Midbrain (tissue), 1 donor: Measurements from ENCODE around the gene ATG16L1.

ENCODE experiments used
- DNase-seq: peaks from one replicate; lab custom pipeline; 2025; lab: John Stamatoyannopoulos, UW

ATG16L1 gene

DNA sequence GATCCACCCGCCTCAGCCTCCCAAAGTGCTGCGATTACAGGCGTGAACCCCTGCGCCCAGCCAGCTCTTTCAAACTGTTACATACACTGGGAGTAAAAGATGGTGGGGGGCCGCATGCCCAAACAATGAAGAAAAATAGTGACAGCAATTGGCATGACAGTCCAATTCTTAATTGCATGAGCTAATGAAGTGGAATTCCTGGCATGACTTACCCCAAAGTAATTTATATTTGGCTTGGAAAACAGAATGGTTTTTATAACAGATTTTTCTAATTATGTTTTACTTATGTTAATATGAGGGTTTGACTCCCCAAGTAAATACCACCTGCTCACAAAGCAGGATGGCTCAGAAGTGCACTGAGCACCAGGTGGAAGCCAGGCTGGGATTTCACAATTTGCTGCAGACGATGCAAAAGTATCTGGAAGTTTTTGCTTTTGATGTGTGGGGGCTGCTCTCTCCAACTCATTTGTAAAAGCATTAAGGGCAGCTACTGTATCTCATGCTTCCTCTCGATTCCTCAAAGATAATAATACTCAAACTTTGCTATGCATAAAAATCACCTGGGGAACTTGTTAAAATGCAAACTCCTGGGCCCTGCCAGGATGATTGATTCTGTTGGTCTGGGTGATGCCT lies 24.0 kb upstream of the ATG16L1 start:
- DNase-seq: no peak

DNA sequence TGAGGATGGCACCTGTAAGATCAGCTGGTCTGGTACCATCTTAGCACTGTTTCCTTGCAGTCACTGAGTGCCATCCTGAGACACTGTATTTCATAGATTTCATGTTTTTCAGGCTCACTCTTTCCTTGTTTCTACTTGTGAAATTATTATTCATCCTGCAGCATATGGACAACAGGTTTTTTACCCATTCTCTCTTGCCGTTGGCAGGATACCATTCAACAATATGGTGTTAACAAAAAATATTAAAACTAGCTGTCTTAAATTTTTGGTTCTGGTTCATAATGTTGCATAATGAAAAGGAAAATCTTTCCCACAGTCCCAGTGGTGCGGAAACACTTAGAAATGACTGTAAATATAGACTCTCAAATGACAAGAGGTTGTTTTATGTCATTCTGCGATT lies 23.1 kb upstream of the ATG16L1 start:
- DNase-seq: no peak

DNA sequence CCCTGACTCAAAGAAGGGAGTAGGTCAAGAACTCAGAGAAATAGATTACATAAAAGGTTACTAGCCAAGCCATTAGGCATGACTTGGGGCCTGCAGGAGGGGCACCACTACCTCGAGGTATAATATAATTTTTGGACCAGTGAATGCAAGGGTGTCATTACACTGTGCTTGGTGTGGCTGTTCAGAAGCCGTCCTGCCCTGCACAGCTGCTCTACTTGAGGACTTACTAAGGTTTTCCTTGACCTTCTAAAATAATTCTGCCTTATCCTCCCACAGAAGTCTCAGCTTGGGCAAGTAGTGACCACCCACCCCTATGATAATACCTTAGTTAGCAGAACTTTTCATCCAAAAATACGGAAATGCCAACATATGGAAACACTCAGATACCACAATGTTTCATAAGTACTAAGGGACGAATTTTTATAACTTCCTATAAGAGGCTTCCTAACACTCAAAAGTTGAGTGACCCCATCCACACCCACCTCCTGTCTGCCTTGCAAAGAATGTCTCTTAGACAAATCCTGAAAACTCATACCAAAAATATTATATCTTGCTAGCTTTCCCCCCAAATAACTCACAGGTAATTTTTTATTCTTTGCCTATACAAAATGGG lies 17.7 kb upstream of the ATG16L1 start:
- DNase-seq: no peak

DNA sequence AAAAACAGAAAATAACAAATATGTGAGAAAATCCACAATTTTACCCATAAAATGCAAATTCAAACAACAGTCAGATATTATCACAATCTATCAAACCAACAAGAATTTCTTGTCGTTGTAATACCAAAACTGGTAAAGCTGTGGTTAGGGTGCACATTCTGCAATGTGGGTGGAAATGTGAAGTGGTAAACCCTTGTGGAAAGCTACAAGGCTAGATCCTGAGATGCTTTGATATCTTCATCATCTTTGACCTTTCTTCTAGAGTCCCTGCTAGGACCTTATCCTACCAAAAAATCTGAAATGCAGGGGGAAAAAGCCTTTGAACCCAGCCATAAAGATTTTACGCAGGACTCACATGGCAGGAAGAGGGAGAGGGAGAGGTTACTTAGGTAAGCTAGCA lies 17.2 kb upstream of the ATG16L1 start:
- DNase-seq: no peak

DNA sequence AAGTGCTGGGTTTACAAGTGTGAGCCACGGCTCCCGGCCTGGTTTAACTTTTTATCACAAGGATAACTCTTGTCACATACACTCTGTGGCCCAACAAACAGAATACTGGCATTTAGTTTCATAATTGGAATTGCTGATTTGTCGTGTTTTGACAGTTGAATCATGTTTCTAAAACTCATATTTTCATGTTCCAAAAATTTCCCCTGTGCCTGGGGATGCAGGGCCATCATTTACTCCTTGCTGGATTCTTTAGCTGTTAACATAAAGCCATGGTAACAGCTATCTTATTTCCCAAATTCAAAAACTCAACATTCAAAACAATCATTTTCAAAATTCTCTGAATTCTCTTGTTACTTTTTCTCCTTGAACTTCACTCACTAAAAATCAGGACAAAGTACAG lies 16.5 kb upstream of the ATG16L1 start:
- DNase-seq: no peak

DNA sequence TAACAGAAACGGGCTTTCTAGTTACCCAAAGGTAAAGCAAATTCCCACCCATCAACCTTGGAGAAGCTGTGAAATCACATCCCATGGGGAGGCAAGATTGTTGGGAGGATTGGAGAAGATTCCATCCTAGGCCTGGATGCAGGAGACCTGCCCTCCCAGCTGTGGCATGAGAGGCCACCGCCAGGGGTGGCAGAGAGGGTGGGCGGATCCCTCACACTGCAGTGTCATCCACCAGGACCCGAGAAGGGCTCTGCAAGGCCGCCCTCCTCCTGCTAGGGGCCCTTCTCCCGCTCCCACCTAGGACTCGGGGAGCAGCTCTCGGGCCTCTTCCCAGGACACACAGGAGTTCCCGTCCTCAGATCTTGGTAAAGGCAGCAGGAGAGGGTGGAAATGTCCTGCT lies 15.5 kb upstream of the ATG16L1 start:
- DNase-seq: no peak

DNA sequence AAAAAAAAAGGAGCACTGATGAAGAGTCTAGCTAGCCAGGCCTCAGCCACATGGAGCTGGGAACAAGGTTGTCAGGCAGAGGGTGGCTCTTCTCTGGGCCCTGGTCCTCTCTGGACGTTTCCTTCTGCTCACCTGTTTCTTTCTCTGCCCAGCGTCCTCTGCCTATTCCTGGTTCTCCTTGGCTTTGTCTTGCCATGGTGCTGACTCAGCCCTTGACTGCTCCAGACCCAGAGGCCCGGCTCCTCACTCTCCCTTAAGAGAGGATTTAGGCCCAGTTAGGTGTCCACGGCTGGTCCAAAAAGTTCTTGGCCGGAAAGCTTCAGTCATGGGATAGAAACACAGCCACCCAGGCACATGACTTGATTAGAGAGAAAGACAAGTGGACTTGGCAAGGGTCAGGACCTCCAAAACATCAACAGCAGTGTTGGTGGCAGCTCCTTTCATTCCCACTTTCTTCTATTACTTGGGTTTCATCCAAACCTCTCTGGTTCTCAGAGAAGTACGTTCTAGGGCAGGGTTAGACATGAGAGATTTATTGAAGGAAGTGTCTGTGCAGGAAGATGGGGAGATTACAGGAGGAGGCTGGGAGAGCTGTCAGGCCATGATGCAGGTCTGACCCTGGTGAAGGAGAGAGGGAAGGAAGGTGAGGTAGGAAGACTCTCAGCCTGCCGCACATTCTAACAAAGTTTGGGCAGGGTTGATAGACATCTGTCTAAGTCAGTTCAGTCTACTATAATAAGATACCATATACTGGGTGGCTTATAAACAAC lies 14.5 kb upstream of the ATG16L1 start:
- DNase-seq: no peak

DNA sequence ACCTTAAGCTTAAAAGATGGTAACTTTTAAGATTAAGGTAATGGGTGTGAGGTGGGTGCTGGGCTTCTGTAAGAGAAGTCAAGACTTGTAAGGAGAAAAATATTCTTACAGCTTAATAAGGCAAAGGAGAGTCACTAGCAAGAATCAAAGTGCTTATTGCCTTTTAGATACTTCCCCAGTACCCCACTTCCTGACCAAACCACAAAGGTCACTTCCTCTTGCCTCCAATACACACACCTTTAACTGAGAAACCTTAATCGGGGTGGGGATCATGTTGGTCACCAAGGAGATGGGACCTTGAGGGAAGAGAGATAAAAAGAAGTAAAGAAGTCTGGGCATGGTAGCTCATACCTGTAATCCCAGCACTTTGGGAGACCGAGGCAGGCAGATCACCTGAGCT lies 10.6 kb upstream of the ATG16L1 start:
- DNase-seq: no peak

DNA sequence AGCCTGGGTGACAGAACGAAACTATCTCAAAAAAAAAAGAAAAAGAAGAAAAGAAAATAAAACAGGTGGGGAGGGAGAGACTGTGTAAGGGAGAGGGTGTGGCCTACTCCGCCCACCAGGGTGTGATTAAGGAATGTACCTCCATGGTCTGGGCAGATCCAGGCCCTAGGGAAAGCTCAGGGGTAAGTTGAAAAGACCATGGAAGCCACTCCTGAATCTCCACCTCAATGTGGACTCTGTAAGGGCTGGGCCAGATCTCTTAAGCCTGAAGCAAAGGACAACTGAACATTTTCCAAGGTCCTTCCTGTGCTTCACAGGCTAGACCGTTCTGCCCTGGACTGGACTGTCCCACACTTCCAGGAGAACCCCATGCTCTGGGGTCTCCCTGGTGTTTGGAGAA lies 9.7 kb upstream of the ATG16L1 start:
- DNase-seq: no peak

DNA sequence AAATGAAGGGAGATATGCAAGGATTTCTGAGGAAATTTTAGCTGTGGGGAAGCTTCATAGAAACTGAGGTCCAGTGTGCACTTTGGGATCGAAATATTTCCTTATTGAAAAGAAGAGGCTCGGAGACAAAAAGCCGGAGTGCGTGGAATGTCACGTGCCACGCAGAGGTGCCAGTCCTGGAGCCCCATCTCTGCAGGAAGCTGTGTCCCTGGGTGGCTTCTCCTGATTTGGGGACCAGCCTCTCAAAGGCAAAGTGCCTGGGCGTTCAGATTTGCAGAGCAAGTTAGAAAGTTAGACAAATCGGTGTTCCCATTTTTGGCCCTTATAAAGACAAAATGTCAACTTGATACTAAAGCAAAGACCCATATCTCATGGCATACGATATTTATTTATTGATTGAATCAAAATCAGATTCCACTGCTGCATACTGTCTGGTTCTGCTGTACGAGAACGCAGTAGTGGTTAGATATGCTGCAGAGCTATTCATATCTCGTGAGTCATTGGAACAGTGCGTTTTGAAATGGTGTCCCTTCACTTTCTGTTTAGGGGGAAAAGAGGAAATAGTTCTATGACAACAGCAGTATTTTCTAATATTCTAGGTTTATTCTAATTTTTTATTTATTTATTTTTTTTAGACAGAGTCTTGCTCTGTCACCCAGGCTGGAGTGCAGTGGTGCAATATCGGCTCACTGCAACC lies 9.1 kb upstream of the ATG16L1 start:
- no peak for DNase-seq

DNA sequence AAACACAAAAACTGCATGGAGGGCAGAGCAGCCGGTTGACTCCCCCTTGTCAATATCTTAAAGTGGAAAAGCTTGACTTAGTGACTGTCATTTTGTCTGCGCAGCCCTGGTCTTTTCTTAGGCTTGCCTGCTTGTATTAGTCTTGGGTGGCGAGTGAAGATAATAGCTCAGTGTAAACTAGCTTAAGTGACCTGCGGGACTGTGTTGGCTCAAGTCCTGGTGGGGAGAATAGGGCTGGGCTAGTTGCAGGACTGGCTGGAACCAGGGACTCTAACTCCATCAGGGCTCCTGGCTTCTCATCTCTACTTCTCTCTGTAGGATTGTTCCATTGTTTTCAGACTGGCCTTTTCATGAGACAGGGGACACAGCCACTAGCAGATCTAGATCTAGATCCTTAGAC lies 8.1 kb upstream of the ATG16L1 start:
- DNase-seq: no peak

DNA sequence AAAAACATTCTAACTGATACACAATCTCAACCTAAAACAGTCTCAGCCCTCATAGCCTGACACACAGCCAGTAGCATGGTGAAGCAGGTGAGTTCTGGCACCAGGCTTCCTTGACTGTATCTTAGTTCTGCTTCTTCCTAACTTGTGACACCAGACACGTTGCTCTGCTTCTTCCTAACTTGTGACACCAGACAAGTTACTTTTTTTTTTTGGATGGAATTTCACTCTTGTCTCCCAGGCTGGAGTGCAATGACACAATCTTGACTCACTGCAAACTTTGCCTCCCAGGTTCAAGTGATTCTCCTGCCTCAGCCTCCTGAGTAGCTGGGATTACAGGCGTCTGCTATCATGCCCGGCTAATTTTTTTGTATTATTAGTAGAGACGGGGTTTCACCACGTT lies 6.7 kb upstream of the ATG16L1 start:
- no peak for DNase-seq

DNA sequence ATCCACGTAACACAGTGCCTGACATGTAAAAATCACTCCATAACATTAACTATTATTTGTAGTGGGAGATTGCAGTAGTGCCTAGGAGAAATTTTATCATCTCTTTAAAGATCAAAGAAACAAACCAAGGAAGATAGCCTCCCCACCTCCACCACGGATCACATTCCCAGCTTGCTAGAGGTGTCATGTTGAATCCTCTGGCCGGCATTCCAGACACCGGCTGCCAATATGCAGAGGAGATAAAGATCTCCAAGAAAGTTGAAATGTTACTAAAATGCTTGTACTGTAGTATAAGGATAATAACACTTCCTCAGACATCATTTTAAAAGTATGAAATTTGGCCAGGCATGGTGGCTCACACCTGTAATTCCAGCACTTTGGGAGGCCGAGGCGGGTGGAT lies 6.1 kb upstream of the ATG16L1 start:
- no peak for DNase-seq

DNA sequence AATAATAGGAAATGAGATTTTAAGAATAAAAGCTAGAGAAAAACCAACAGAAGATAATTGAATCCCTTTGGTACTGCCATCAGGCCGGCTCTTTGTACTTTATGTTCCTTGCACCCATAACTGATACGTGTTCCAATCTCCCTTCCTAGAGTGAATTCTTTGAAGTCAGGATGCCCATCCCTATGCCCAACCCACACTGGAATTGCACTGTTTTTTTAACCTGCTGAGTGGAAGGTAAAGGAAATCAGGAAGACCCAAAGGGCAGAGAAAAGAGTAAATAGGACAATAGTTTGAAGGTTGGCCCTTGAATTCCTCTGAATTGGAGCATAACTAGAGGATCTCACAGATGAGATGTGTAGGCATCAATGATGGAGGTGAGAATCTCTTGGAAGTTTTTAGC lies 4.4 kb upstream of the ATG16L1 start:
- DNase-seq: no peak

DNA sequence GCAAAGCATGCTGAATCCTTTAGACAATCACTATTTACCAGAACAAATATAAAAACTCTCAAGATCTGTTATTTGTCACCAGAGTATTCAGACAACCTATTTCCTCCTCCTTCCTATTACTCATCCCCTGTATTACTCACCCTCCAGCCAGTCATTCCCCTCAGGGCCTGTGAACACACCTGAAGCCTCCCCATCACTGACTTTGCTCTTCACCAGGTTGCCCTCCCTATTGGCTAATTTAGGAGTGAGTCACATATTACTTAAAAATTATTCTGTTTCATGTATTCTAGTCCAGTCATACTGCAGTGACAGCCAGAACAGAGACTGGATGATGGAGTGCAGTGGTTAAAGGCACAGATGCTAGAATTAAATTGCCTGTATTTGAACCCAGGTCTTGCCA lies 3.7 kb upstream of the ATG16L1 start:
- DNase-seq: no peak

DNA sequence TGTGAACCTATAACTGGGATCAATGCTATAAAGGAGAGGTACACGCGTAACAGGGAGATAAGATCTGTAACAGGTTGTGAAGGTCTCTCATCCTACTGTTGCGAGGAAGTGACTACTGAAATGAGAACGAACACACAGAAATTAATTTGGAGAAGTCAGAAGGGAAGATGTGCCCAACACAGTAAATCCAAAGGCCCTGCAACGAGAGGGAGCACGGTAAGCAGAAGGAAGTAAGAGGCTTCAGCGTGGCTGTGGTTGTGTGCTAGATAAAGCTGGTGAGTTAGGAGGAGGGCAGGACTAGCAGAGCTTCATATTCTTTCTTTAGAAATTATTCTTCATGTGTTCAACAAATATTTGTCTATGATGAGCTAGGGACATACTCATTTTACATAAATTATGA lies 2.5 kb upstream of the ATG16L1 start:
- DNase-seq: peak; percentile 3

DNA sequence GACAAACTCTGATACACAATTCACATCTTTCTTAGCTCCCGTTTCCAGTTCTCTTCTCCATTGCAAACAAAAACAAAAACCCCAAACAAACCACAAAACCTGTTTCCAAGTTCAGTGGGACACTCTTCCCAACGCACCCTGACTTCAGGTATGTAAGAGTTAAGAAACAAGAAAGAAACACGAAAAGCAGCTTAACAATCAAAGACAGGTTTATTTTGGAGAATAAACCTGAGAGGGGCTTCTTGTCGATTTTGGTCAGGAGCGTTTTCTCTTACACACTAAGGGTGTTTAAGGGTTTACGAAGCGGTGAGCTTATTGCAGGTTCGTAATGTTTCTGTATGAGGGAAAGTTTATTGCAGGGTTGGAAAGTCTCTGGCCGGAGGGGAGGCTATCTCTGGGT lies 905 bp upstream of the ATG16L1 start:
- no peak for DNase-seq

DNA sequence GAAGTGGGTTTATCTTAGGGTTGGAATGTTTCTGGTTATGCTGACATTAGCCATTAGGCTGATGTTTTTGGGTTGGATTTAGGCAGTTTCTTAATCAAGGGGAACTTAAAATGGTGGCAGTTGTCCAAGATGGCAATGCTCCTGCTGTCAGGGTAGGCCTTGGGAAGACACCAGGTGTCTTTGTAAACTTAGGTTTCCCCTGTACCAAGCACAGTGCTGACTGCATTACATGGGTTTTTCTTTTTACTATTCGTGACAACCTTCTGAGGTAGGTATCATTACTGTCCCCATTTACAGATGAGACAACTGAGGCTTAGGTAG lies 528 bp upstream of the ATG16L1 start:
- DNase-seq: no peak

DNA sequence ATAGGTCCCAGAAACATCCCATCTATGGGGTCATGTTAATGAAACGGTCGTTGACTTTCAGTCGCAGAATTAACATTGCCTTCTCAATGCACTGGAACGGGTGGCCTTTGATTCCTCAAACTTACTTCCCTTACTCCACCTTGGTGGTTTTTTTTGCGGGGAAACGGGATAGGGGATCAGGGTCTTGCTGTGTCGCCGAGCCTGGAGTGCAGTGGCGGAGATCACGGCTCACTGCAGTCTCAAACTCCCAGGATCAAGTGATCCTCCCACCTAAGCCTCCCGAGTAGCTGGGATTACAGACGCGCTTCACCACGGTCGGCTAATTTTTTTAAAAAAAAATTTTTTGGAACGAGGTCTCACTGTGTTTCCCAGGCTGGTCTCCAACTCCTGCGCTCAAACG lies 754 bp downstream of the ATG16L1 start:
- DNase-seq: no peak

DNA sequence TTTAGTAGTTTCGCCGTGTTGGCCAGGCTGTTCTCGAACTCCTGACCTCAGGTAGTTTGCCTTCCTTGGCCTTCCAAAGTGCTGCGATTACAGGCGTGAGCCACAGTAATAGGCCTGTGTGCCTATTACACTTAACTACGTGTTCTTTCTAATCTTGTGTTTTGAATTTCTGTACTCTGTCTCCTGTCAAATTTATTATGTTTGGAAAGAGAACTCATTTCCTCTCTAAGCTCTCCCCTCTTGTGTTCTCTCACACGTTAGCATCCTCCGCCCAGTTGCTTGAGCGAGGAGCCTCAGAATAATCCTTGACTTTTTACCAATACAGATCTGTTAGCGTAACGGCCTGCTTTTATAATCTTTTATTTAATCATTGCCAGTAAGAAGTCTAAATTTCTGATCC lies 3.7 kb downstream of the ATG16L1 start:
- DNase-seq: no peak

DNA sequence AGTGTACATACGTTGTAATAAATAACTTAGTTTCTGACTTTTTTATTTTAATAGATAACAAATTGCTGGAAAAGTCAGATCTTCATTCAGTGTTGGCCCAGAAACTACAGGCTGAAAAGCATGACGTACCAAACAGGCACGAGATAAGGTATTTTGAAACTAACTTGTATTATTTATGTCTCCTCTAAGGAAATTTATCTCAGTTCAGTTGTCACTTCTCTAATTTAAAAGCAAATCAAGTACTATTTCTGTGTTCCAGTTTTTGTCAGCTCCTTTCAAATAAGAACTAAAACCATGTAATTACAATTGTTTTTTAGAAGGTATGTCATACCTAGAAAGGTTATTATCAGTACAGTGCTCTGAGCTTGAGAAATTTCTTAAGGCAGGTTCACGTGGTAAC lies 4.6 kb downstream of the ATG16L1 start:
- no peak for DNase-seq

DNA sequence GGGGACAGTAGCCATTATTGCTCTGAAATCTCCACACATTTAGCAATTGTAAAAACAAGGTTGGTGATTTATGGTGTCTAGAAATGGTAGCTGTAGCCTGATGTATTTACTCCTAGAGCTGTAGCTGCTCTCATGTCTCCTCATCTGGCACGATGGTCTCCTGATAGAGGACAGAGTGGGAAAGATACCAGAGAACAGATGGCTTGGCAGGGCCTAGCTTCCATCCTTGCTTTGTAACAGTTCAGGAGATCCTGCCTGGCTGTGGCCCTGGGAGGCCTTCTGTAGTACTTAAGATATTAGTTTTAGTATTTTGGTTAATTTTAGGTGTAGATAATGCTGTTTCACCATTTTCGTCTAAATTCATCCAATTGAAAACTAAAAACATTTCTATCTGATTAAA lies 6.7 kb downstream of the ATG16L1 start:
- DNase-seq: no peak

DNA sequence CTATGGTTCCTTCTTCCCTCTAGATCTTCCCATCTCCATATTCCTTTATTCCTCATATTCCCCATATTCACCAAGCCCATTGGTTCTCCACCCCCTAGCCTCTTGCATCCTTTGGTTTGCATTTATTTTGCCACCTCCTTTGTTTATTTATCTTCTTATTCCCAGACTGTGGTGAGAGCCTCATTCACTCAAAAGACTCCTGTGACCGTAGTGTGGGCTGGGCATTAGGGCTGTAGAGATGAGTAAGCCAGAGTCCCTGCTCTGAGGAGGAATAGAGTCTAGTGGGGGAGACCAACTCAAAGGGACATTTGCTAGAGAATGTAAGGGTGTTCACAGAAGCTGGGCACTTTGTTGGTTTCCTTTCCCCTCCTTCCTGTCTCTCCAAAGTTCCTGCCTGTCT lies 8.3 kb downstream of the ATG16L1 start:
- no peak for DNase-seq
